Natural killer cell treated with Interleukin-12 subunit alpha and Interleukin-12 subunit beta and Interleukin-15 and Interleukin-18, amount 100 ng/mL, for 72 hours (primary cell): ENCODE results near the gene DEFB118. TPM values are rescaled to one million over a fixed set of nuclear protein-coding genes. Genes with fewer than 3 reads are reported as not detected.
"Not testable (repeated sequence)": the region's sequence is repeated elsewhere in the genome, so short reads cannot be mapped to it uniquely, and the experiment has no call there.

Experiments
- ATAC-seq, 2 donors: fragments of 150-1000 bp; cut with Tn5 transposase in 1 of 2; sonication (Bioruptor Pico), chemical (Tn5 transposase) in 1 of 2; 2 replicates each; pipeline ENCODE4 v1.10.0; 2021
- DNase-seq: peaks from one replicate; pipeline ENCODE4 v3.0.0; 2022; ENCODE audit warnings: low spot score
- H3K27ac Mint-ChIP-seq, 2 donors: 1 replicate in 1 of 2; 2 replicates in 1 of 2; pipeline ENCODE4 v1.8.0; 2022; ENCODE audit warnings: mixed read lengths in 2 of 2, mild to moderate bottlenecking in 1 of 2, moderate library complexity in 1 of 2
- H3K27me3 Mint-ChIP-seq, 2 donors: 1 replicate in 1 of 2; 2 replicates in 1 of 2; pipeline ENCODE4 v1.8.0; 2022; ENCODE audit warnings: mixed read lengths in 2 of 2
- H3K36me3 Mint-ChIP-seq: one replicate; pipeline ENCODE4 v1.8.0; 2022; ENCODE audit warnings: mixed read lengths
- H3K4me1 Mint-ChIP-seq, 2 donors: 1 replicate in 1 of 2; 2 replicates in 1 of 2; pipeline ENCODE4 v1.8.0; 2022; ENCODE audit warnings: low read depth in 2 of 2, mixed read lengths in 2 of 2, mild to moderate bottlenecking in 1 of 2
- H3K4me3 Mint-ChIP-seq: one replicate; pipeline ENCODE4 v1.8.0; 2022; ENCODE audit warnings: mixed read lengths
- H3K9me3 Mint-ChIP-seq: 2 replicates; pipeline ENCODE4 v1.8.0; 2022; ENCODE audit warnings: mixed read lengths
- total RNA-seq, 2 donors: library from RNA; stranded (reverse); gene quantifications; one replicate each; pipeline ENCODE4 v1.2.3, GENCODE V29; 2022

The DEFB118 gene
- total RNA-seq, result not detected

- no peak for DNase-seq
- Mint-ChIP-seq H3K27me3 (peaks cover 0 to 3% of the 10 kb centered on the region in 2 donors), H3K9me3 (no peaks in the 10 kb centered on the region), H3K27ac (no peak within 1 kb of the TSS), H3K36me3 (no peaks in the 10 kb centered on the region), H3K4me1 (no peaks in the 10 kb centered on the region), H3K4me3 (no peak within 1 kb of the TSS)
- peak in 1 of 2 donors; percentile 46 for ATAC-seq
Observed at GRCh38 chr20:31368301-31368700, at the start of gene DEFB118. Gene DEFB118, plus strand, starts transcription at chr20:31368601. Its CDS starts 50 bp downstream, at chr20:31368651.

GRCh38 chr20:31322504-31322903, 45.9 kb upstream of the DEFB118 start:
- Mint-ChIP-seq H3K4me1 (no peaks in the 10 kb centered on the region), H3K4me3 (no peak overlapping the region), H3K27me3 (no peaks in the 10 kb centered on the region), H3K27ac (no peak overlapping the region), H3K9me3 (peaks cover 17% of the 10 kb centered on the region), H3K36me3 (peaks cover 18% of the 10 kb centered on the region)
- ATAC-seq, result no peak
- DNase-seq, result no peak

- no peak overlapping the region for H3K27ac Mint-ChIP-seq
- no peaks in the 10 kb centered on the region for H3K36me3 Mint-ChIP-seq
- no peaks in the 10 kb centered on the region for H3K27me3 Mint-ChIP-seq
- H3K4me3 Mint-ChIP-seq, result no peak overlapping the region
- ATAC-seq (no peak), DNase-seq (no peak)
- peaks cover 22% of the 10 kb centered on the region for H3K9me3 Mint-ChIP-seq
- H3K4me1 Mint-ChIP-seq, result no peaks in the 10 kb centered on the region
Observed at GRCh38 chr20:31330893-31331292, 37.5 kb upstream of the DEFB118 start.

- Mint-ChIP-seq H3K36me3 (no peaks in the 10 kb centered on the region), H3K9me3 (peaks cover 10% of the 10 kb centered on the region), H3K27ac (no peak overlapping the region), H3K27me3 (no peaks in the 10 kb centered on the region), H3K4me1 (no peaks in the 10 kb centered on the region), H3K4me3 (no peak overlapping the region)
- DNase-seq, result no peak
- ATAC-seq, result no peak
Observed at GRCh38 chr20:31341470-31341869, 26.9 kb upstream of the DEFB118 start.

GRCh38 chr20:31355981-31356380, 12.4 kb upstream of the DEFB118 start:
- Mint-ChIP-seq H3K4me3 (no peak overlapping the region), H3K36me3 (no peaks in the 10 kb centered on the region), H3K27ac (no peak overlapping the region), H3K27me3 (peaks cover 0 to 10% of the 10 kb centered on the region in 2 donors), H3K9me3 (no peaks in the 10 kb centered on the region), H3K4me1 (peaks cover 0 to under 1% of the 10 kb centered on the region in 2 donors)
- ATAC-seq (no peak), DNase-seq (no peak)

GRCh38 chr20:31363295-31363694, 5.1 kb upstream of the DEFB118 start:
- H3K4me1 Mint-ChIP-seq, result no peaks in the 10 kb centered on the region
- no peak overlapping the region for H3K4me3 Mint-ChIP-seq
- H3K9me3 Mint-ChIP-seq, result no peaks in the 10 kb centered on the region
- H3K36me3 Mint-ChIP-seq, result no peaks in the 10 kb centered on the region
- peaks cover 0 to 5% of the 10 kb centered on the region in 2 donors for H3K27me3 Mint-ChIP-seq
- no peak overlapping the region for H3K27ac Mint-ChIP-seq
- ATAC-seq, result no peak
- DNase-seq, result no peak

GRCh38 chr20:31364272-31364671, 4.1 kb upstream of the DEFB118 start:
- H3K4me3 Mint-ChIP-seq, H3K36me3 Mint-ChIP-seq, DNase-seq, H3K9me3 Mint-ChIP-seq, H3K27ac Mint-ChIP-seq, H3K4me1 Mint-ChIP-seq, ATAC-seq, H3K27me3 Mint-ChIP-seq: not testable (repeated sequence)

- Mint-ChIP-seq H3K27ac (no peak overlapping the region), H3K27me3 (peaks cover 8 to 20% of the 10 kb centered on the region in 2 donors), H3K4me1 (no peaks in the 10 kb centered on the region), H3K4me3 (no peak overlapping the region), H3K9me3 (peaks cover 5% of the 10 kb centered on the region), H3K36me3 (no peaks in the 10 kb centered on the region)
- ATAC-seq, result no peak
- DNase-seq, result no peak
Observed at GRCh38 chr20:31374346-31374745, 5.9 kb downstream of the DEFB118 start.

GRCh38 chr20:31390490-31390889, 22.1 kb downstream of the DEFB118 start, which contains the start of gene DEFB119:
Gene DEFB119, minus strand, starts transcription at chr20:31390590. Its CDS starts 107 bp downstream, at chr20:31390483.
- Mint-ChIP-seq H3K36me3 (no peaks in the 10 kb centered on the region), H3K9me3 (no peaks in the 10 kb centered on the region), H3K4me3 (no peak within 1 kb of the TSS), H3K27me3 (peaks cover 18 to 35% of the 10 kb centered on the region in 2 donors), H3K27ac (no peak within 1 kb of the TSS), H3K4me1 (no peaks in the 10 kb centered on the region)
- ATAC-seq (no peak), DNase-seq (no peak)

GRCh38 chr20:31392836-31393235, 24.4 kb downstream of the DEFB118 start:
- H3K4me3 Mint-ChIP-seq, result no peak overlapping the region
- H3K36me3 Mint-ChIP-seq, result no peaks in the 10 kb centered on the region
- no peaks in the 10 kb centered on the region for H3K4me1 Mint-ChIP-seq
- H3K27ac Mint-ChIP-seq, result no peak overlapping the region
- peaks cover 18 to 32% of the 10 kb centered on the region in 2 donors for H3K27me3 Mint-ChIP-seq
- DNase-seq (no peak), ATAC-seq (no peak)
- H3K9me3 Mint-ChIP-seq, result no peaks in the 10 kb centered on the region

GRCh38 chr20:31394900-31395299, 26.5 kb downstream of the DEFB118 start:
- DNase-seq, result no peak
- no peak for ATAC-seq

GRCh38 chr20:31403886-31404285, 35.5 kb downstream of the DEFB118 start:
- H3K27ac Mint-ChIP-seq, result no peak overlapping the region
- peaks cover 7 to 18% of the 10 kb centered on the region in 2 donors for H3K27me3 Mint-ChIP-seq
- H3K4me3 Mint-ChIP-seq, result no peak overlapping the region
- no peak for ATAC-seq
- no peaks in the 10 kb centered on the region for H3K4me1 Mint-ChIP-seq
- H3K9me3 Mint-ChIP-seq, result peaks cover 2% of the 10 kb centered on the region
- no peak for DNase-seq
- H3K36me3 Mint-ChIP-seq, result no peaks in the 10 kb centered on the region

More at GRCh38 chr20:31394900-31395299, 26.5 kb downstream of the DEFB118 start:
- Mint-ChIP-seq H3K4me1 (no peaks in the 10 kb centered on the region), H3K27me3 (peaks cover 11 to 25% of the 10 kb centered on the region in 2 donors), H3K9me3 (no peaks in the 10 kb centered on the region), H3K36me3 (no peaks in the 10 kb centered on the region), H3K27ac (no peak overlapping the region), H3K4me3 (no peak overlapping the region)

- peaks cover 10 to 18% of the 10 kb centered on the region in 2 donors for H3K27me3 Mint-ChIP-seq
- no peak within 1 kb of the TSS for H3K27ac Mint-ChIP-seq
- H3K36me3 Mint-ChIP-seq, result no peaks in the 10 kb centered on the region
- H3K4me3 Mint-ChIP-seq, result no peak within 1 kb of the TSS
- H3K9me3 Mint-ChIP-seq, result peaks cover 2% of the 10 kb centered on the region
- ATAC-seq (no peak), DNase-seq (no peak)
- H3K4me1 Mint-ChIP-seq, result no peaks in the 10 kb centered on the region
Observed at GRCh38 chr20:31406115-31406514, 37.7 kb downstream of the DEFB118 start, which contains the start of gene DEFB121. Gene DEFB121, minus strand, starts transcription at chr20:31406215. Its CDS starts 63 bp downstream, at chr20:31406152.

GRCh38 chr20:31410011-31410410, 41.6 kb downstream of the DEFB118 start:
- no peak overlapping the region for H3K27ac Mint-ChIP-seq
- H3K9me3 Mint-ChIP-seq, result no peaks in the 10 kb centered on the region
- H3K4me1 Mint-ChIP-seq, result no peaks in the 10 kb centered on the region
- ATAC-seq (no peak), DNase-seq (no peak)
- H3K4me3 Mint-ChIP-seq, result no peak overlapping the region
- no peaks in the 10 kb centered on the region for H3K36me3 Mint-ChIP-seq
- H3K27me3 Mint-ChIP-seq, result peaks cover 10 to 25% of the 10 kb centered on the region in 2 donors

- no peak for DNase-seq
Observed at GRCh38 chr20:31414381-31414780, 46.0 kb downstream of the DEFB118 start.

More at GRCh38 chr20:31414381-31414780, 46.0 kb downstream of the DEFB118 start:
- Mint-ChIP-seq H3K27me3 (peaks cover 16 to 39% of the 10 kb centered on the region in 2 donors), H3K27ac (no peak overlapping the region), H3K9me3 (no peaks in the 10 kb centered on the region), H3K4me3 (no peak overlapping the region), H3K4me1 (no peaks in the 10 kb centered on the region), H3K36me3 (no peaks in the 10 kb centered on the region)
- no peak for ATAC-seq
